DND-41 (cell line): Measurements from ENCODE around the gene CNGA3.

Source experiments
- CTCF ChIP-seq: IDR thresholded peaks from 2 replicates; pipeline ENCODE4 v1.5.1; 2012; ENCODE audit warnings: borderline replicate concordance, low read length, moderate library complexity, mild to moderate bottlenecking; ENCODE audit not compliant: poor library complexity, severe bottlenecking; ENCODE audit errors: extremely low read depth
- EZH2 ChIP-seq: IDR thresholded peaks from 3 replicates; pipeline ENCODE4 v1.6.1; 2012; ENCODE audit warnings: borderline replicate concordance, low read depth, mild to moderate bottlenecking, moderate library complexity, low read length, inconsistent platforms; ENCODE audit not compliant: severe bottlenecking

DNA sequence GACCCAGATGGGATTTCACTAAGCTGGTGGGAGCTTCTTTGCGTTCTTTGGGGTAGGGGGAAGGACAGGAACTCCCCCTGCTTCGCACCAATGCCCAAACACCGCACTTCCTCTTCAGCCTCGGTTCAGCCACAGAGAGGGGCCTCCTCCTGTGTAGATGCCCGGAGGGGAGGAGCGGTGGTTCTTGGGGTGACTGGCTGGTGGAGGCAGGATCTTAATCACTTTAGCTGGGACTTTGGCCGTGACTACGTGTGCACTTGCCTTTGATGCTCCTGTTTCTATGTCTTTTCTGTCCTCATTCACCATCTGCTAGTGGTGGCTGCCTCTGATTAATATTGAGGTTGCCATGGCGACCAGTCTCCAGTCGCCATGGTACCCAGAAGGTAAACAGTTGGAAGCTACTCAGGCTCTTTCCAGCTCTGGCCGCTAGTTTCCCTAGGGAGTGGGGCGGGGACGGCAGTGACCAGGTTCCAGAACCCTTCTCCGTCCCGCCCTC is 1.9 kb downstream of the CNGA3 start:
- TF ChIP-seq CTCF, result no peak
- no peak for TF ChIP-seq EZH2
